DMS 273 treated with DMSO at 0.1 percent for 48 hours (cell line): ENCODE measurements around the gene ADORA2A.

Experiments
- DNase-seq: peaks from one replicate; lab custom pipeline; 2025; lab: John Stamatoyannopoulos, UW

ADORA2A gene

GRCh38 chr22:24433001-24433827 is 5.8 kb downstream of the ADORA2A start:
- DNase-seq = no peak

- DNase-seq = no peak
These were observed 6.5 kb downstream of the ADORA2A start for GRCh38 chr22:24433828-24434470.

DNA sequence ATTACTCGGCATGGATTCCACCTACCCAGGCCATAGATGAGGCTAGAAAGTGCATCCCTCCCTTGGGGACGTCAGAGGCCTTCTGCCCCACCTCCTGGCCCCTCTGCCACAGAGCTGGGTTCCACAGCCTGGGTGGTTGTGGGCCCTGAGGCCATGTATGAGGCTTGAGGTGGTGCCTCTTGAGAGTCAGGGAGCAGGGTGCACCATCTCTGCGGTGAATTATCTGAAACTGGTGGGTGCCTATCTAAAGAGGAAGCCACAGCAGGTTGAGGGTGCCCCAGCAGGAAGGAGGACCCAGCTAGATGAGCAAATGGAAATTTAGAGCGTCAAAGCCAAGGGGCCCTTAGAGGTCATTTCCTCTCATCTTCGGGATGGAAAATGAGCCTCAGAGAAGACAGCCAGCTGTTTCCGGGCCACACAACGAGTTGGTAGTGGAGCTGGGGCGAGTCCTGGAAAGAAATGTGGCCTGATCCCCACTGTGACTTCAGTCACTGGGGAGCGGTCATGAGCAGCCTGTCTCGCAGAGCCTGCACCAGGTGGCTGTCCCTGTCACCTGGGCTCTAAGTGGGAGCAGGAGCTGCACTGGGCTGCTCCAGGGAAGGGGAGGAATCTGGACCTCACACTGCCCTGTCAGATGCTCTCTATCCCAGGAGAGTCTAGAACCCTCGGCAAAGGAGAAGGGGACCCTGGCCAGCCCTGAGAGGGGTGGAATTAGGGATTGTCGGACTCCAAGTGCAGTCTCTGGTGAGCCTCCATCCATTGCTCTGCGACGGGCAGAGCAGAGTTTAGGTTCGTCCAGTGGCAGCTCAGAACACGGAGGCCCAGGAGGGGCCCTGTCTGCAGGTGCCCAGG is 7.3 kb downstream of the ADORA2A start:
- no peak for DNase-seq

DNA sequence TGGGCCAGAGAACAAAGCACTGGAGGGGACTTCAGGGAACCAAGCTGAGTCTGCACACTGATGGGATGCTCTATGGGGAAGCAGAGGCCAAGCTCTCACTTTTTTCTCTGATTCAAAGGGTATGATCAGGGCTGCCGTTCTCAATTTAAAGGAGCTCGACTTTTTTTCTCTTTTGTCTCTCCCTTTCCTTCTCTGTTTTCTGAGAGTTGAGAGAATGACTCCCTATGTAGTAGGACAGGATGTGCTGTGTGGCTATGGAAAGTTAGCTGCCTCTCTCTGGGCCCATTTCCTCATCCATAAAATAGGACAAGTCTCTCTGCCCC is 7.9 kb downstream of the ADORA2A start:
- no peak for DNase-seq

DNA sequence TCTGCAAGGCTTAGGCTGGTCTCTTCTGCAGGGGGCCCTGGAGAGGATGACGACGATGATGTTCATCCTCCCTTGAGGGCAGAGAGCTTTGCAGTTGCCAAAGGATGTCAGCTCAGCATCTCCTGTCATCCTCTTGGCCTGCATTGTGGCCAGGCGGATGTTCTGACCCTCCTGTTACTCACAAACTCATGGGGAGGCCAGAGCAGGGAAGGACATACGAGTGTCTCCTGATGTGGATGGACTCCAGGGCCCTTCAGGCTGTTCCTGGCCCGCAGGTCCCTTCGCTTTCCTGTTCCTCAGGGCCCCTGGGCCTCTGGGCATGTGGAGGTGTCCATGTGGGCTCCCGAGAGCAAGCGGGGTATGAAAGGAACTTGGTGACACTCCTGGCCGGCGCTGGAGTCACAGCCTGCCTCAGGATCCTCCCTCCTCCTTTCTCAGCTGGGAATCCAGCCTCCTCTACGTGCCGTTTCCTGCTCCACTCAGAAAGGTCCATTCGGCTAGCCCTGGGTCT is 8.5 kb downstream of the ADORA2A start:
- no peak for DNase-seq

- no peak for DNase-seq
These were observed 9.2 kb downstream of the ADORA2A start for GRCh38 chr22:24436553-24436952.

GRCh38 chr22:24437091-24437490 is 9.7 kb downstream of the ADORA2A start:
- DNase-seq = no peak

DNA sequence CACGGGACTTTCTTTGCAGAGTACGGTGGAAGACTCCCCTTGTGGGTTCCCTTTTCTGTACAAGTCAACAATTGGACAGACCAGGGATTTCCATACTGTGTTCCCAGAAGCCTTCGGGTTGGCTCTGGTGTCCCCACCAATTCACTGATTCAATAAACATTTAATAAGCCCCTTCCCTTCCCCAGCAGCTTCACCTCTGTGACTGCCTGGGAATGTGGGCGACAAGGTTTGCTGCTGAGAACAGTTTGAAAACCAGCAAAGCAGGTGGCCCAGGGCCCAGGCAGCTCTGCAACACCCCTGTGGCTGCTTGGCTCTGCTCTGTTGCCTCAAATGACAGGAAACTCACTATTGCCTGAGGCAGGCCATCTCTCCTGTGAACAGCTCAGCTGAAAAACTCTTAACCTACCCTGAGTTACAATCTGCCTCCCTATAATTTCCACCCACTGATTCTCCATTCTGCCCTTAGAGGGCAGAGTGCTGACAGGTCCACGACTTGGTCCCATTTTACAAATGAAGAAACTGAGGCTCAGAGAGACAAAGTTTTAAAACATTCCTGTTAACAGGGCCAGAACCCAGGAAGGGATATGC is 10.4 kb downstream of the ADORA2A start:
- no peak for DNase-seq

GRCh38 chr22:24440270-24440717 is 12.9 kb downstream of the ADORA2A start:
- DNase-seq = no peak

DNA sequence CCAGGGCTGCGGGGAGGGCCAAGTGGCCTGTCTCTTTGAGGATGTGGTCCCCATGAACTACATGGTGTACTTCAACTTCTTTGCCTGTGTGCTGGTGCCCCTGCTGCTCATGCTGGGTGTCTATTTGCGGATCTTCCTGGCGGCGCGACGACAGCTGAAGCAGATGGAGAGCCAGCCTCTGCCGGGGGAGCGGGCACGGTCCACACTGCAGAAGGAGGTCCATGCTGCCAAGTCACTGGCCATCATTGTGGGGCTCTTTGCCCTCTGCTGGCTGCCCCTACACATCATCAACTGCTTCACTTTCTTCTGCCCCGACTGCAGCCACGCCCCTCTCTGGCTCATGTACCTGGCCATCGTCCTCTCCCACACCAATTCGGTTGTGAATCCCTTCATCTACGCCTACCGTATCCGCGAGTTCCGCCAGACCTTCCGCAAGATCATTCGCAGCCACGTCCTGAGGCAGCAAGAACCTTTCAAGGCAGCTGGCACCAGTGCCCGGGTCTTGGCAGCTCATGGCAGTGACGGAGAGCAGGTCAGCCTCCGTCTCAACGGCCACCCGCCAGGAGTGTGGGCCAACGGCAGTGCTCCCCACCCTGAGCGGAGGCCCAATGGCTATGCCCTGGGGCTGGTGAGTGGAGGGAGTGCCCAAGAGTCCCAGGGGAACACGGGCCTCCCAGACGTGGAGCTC is 13.5 kb downstream of the ADORA2A start:
- DNase-seq = no peak

DNA sequence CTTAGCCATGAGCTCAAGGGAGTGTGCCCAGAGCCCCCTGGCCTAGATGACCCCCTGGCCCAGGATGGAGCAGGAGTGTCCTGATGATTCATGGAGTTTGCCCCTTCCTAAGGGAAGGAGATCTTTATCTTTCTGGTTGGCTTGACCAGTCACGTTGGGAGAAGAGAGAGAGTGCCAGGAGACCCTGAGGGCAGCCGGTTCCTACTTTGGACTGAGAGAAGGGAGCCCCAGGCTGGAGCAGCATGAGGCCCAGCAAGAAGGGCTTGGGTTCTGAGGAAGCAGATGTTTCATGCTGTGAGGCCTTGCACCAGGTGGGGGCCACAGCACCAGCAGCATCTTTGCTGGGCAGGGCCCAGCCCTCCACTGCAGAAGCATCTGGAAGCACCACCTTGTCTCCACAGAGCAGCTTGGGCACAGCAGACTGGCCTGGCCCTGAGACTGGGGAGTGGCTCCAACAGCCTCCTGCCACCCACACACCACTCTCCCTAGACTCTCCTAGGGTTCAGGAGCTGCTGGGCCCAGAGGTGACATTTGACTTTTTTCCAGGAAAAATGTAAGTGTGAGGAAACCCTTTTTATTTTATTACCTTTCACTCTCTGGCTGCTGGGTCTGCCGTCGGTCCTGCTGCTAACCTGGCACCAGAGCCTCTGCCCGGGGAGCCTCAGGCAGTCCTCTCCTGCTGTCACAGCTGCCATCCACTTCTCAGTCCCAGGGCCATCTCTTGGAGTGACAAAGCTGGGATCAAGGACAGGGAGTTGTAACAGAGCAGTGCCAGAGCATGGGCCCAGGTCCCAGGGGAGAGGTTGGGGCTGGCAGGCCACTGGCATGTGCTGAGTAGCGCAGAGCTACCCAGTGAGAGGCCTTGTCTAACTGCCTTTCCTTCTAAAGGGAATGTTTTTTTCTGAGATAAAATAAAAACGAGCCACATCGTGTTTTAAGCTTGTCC is 14.3 kb downstream of the ADORA2A start:
- peak; percentile 20 for DNase-seq

GRCh38 chr22:24442352-24442744 is 14.9 kb downstream of the ADORA2A start:
- no peak for DNase-seq

- no peak for DNase-seq
These were observed 16.3 kb downstream of the ADORA2A start for GRCh38 chr22:24443668-24444067.

- no peak for DNase-seq
These were observed 16.9 kb downstream of the ADORA2A start for GRCh38 chr22:24444251-24444650.

- no peak for DNase-seq
These were observed 17.5 kb downstream of the ADORA2A start for GRCh38 chr22:24444729-24445466.

DNA sequence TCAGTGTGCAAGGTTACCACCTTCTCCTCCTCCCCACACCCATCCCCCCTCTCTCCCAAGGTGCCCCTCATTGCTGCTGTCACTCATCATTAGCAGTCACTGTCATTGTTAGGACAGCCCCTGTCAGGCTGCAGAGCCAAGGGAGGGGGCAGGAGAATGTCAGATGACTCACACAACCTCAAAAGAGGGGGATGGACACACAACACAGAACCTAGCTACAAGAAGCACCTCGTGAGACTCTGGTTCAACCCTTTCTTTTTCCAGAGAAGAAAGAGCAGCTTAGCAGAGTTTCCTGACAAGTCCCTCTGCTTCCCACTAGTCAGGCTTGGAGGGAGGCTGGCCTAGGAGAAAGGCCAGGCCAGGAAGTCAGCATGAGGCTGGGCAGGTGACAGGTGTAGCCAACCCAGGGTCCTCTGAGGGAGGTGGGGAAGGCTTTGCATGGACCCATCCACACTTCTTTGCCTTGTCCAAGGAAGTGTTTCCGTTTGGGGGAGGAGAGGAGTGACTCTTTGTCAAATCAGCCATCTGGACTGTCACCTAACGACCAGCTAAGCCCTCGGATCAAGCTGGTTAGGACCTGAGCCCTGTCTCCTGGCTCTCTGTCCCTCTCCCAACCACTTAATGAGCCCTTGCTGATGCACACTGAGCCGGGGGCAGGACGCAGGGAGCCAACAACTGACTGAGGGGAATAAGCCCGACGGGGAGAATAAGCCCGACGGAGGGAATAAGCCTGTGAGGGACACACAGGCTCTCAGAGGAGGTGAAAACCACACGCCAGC is 18.3 kb downstream of the ADORA2A start:
- DNase-seq = no peak

GRCh38 chr22:24446260-24446611 is 18.8 kb downstream of the ADORA2A start:
- DNase-seq = no peak

DNA sequence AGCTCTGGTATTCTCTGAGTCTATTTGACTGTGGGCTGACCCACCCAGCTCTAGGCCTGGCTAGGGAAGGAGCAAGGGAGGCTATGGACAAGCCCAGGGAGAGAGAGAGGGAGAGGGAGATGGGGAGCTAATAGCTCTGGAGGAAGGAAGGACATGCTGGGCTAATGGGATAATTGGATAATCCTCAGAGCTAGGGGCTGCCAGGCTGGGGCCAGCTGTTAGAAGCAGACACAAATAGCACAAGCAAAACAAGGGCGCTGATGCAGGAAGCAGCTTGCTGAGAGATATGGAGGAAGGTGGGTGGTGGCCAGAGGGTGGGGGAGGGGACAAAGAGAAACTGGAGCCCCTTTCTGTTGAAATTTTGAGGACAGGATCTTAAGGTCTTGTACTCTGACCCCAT is 23.2 kb downstream of the ADORA2A start:
- peak; percentile 68 for DNase-seq

GRCh38 chr22:24451162-24451561 is 23.8 kb downstream of the ADORA2A start:
- no peak for DNase-seq
